ENCODE data around the gene EML2.
"Not testable (repeated sequence)": the region's sequence is repeated elsewhere in the genome, so short reads cannot be mapped to it uniquely, and the experiment has no call there.

EML2 gene

GRCh38 chr19:45615056-45615455 lies 24.1 kb downstream of the EML2 start:
- not testable (repeated sequence) for DNase-seq

DNA sequence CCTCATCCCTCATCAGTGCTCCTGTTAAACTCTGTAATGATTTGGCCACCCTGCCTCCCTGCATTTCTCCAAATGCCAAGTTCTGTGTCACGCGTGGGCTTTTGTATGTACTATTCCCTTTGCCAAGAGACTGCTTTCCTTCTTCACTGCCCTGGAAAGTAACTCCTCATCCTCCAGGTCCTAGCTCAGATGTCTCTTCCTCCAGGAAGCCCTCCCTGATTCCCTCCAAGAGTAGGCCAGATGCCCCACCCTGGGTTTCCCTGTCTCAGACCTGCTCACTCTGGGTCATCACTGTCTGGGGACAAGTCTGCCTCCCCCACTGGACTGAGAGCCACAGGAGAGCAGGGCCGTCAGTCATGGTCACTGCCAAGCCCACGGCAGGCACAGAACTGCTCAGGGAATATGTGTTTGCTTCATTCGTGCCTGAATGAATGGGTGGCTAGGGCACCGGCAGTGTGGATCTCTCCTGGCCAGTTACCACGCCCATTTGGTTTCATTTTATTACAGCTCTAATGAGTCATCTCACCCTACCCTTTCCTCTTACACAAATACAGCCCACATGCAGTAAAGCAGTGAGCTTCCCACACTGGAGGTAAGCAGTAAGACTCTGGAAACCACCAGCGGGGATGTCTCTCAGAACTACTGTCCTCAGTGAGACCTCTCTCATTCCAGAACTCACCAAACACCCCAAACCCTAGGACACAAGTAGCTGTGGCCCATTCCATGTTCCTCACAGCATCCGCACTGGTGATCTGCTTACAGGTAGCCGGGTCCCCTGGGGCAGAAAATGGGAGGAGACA lies 25.1 kb downstream of the EML2 start:
- peak; percentile 80 for DNase-seq

DNA sequence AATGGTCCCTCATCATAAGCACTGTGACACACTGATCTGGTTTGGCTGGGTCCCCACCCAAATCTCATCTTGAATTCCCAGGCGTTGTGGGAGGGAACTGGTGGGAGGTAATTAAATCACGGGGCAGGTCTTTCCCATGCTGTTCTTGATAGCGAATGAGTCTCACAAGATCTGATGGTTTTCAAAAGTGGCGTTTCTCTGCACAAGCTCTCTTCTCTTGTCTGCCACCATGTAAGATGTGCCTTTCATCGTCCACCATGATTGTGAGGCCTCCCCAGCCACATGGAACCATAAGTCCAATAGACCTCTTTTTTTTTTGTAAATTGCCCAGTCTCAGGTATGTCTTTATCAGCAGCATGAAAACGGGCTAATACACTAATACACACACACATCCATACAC lies 30.2 kb downstream of the EML2 start:
- DNase-seq = no peak

DNA sequence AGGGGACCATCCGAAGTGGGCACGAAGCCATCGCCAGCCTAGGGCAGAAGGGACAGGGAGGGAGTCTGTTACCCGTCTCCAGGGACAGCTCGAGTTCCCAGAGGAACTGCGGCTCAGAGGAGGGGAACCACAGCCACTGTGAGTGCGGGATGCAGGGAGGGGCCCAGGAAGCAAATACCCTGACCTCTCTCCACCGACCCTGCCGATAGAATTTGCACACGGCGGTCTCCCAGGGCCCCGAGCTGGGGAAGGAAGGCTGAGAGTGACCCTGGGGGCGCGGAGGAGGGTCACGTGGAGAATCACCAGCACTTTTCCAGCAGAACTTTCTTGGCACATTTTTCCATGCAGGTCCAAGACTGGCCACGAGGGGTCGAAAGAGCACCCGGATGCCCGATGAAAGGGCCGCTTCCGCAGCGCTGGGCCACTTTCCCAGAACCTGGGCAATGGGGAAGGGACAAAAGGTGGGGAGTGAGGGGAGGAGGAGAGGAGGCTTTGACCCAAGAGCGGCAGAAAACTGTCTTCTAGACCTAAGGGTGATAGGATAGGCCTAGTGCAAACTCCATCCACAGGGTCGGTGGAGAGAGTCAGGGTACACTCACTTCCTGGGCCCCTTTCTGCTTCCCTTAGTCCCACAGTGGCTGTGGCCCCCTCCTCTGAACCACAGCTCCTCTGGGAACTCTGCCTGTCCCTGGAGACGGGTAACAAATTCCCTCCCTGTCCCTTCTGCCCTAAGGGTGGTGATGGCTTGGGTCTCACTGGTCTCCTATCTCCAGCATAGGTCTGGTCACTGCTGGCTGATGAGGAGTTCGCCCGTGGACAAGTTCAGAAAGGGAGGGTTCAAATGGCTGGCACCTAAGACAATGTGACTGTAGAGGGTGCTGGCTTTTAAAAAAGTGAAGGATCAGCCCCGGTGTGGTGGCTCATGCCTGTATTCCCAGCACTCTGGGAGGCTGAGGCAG lies 31.8 kb downstream of the EML2 start:
- DNase-seq = peak; percentile 62

- no peak for DNase-seq
Measured at GRCh38 chr19:45601524-45602374, 37.4 kb downstream of the EML2 start, which contains the start of gene GPR4. TSS of gene GPR4 (minus strand) at chr19:45602212. CDS start at chr19:45591866, 10,346 bp downstream.

- DNase-seq = no peak
Measured at GRCh38 chr19:45601115-45601514, 38.1 kb downstream of the EML2 start.

DNA sequence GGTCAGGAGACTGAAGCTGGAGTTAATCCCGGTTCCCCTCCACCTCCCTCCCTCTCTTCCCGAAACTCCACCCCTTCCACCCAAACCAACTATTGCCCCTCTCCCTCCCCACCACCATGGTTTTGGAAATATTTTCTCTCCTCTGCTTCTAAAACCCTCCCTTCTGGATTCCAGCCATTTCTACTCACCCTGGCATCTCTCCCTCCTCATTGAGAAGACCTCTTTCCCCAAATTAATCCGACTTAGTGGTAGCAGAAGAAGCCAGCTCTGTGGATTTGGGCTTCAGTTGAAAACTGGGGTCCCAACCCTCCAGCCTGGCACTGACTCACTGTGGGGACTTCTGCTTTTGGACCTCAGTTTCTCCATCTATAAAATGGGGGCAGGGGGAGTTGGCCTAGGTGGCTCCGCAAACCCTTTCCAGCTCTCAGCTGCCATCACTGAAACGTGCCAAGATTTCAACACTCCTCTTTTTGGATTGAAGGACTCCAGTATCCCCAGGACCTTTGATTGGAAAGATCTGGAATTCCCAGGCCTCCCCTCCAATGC lies 38.8 kb downstream of the EML2 start:
- no peak for DNase-seq

GRCh38 chr19:45599286-45599685 lies 39.9 kb downstream of the EML2 start:
- no peak for DNase-seq

GRCh38 chr19:45598267-45599001 lies 40.8 kb downstream of the EML2 start:
- DNase-seq = no peak

- no peak for DNase-seq
Measured at GRCh38 chr19:45597425-45598111, 41.6 kb downstream of the EML2 start.

DNA sequence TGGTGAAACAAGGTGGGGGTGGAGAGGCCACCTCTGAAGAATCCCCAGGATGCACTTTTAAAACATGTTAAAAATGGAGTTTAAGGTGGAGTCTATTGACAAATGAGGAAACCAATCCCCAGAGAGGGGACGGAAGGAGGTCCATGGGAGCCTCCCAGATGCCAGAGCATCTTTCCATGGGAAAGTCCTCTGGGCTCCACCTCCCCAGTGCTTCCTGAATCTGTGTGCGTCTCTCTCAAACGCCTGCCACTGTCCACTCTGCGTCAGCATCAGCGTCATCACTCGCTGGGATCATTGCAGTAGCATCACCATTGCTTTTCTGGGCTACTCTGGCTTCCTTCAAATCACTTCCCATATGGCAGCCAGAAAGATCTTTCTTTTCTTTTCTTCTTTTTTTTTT lies 43.4 kb downstream of the EML2 start:
- DNase-seq = no peak

DNA sequence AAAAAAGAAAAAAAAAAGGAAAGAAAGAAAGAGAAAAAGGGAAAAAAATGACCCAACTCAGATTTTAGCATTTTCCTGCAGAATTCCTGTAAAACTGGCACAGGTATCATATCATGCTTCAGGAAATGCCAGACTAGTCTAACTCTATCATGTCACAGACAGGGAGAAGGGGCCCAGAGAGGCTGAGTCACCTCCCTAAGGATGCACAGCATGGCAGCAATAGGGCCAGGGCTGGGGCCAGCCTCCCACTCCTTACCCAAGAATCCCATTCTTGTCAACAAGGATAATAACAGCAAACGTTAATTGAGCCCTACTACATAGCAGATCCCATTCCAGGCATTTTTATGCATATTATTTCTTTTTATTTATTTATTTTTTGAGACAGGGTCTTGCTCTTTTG lies 45.7 kb downstream of the EML2 start:
- DNase-seq = no peak

GRCh38 chr19:45592366-45592765 lies 46.8 kb downstream of the EML2 start:
- DNase-seq = no peak

DNA sequence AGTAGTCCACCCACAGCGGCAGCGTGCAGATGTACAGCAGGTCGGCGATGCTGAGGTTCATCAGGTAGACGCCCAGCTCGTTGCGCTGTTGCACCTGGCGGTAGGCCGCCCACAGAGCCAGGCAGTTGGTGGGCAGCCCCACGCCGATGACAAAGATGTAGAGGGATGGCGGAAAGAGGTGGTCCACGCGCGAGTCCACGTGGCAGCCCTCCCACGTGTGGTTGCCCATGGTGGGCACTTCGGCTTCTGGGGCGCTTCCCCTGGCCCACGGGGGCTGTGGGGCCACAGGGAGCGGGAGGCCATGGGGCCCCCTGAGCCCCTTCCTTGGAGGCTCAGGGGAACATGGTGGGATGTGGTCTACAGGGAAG lies 47.6 kb downstream of the EML2 start:
- DNase-seq = no peak

- peak; percentile 51 for DNase-seq
Measured at GRCh38 chr19:45591004-45591637, 48.1 kb downstream of the EML2 start.

DNA sequence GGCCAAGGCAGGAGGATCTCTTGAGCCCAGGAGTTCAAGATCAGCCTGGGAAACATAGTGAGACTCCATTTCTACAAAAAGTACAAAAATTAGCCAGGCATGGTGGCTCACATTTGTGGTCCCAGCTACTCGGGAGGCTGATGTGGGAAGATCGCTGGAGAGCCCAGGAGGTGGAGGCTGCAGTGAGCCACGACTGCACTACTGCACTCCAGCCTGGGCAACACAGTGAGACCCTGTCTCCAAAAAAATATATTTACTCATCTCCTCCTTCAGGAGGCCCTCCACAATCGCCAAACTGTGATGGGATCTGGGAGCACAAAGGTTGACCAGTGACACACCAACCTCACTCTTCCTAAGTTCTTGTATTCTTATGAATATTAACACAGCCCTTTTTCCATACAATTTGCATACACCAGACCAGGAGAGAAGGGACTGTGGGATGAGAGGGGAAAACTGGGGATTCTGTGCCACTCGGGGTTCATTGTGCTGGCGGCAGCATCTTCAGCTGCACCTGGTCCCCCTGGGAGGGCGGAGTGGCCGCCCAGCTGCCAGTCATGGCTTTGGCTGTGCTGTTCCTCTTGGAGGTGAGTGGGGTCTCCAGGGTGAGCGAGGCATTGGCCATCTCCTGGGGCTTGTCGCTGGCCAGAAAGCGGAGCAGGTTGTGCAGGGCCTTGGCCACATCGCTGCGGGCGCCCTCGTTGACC lies 48.7 kb downstream of the EML2 start:
- no peak for DNase-seq

GRCh38 chr19:45589768-45590167 lies 49.4 kb downstream of the EML2 start:
- DNase-seq = no peak

DNA sequence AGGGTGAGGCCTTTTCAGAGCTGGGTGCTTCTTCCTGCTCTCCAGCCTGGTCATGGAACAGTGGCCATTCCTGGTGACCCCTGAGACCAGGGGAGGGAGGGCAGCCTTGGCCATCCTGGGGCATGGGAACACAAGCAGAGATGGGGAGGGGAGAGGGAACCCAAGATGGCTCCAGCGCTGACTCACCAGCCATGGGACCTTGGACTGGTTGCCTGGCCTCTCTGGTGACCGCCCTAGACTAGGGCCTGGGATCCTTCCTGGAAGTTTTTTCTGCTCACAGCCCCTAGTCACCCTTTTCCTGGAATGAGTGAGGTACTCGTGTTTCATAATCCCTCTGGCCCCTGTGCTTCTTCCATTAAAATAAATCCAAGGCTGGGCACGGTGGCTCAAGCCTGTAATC lies 51.3 kb downstream of the EML2 start:
- no peak for DNase-seq

GRCh38 chr19:45585158-45585577 lies 54.0 kb downstream of the EML2 start:
- DNase-seq = no peak
